ENCODE results near the gene RBPJ. TPM values are rescaled to one million over a fixed set of nuclear protein-coding genes. Genes with fewer than 3 reads are reported as not detected.

The RBPJ gene
- total RNA-seq, 2 experiments from 2014 or later, result 64.1 to 72.3 TPM

DNA sequence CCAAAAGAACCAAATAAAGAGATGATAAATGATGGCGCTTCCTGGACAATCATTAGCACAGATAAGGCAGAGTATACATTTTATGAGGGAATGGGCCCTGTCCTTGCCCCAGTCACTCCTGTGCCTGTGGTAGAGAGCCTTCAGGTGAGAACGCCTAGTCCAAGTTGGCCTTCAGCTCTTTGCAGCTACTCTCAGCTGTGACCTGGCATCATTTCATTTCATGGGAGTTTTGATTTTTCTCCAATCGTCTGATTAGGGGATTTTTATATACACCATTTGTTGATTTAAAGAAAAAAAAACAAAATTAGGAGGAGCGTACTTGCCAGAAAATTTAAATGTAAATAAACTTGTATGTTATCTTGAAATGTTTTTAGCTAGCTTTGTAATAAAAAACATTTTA lies 109.1 kb downstream of the RBPJ start:
- H3K4me1 ChIP-seq (ENCODE audit: insufficient read depth, low read length), result no peaks in the 10 kb centered on the region
- no peaks in the 10 kb centered on the region for H3K27me3 ChIP-seq (ENCODE audit: control insufficient read depth in 1 of 2, insufficient read depth in 2 of 2, low read length in 2 of 2)
- Mint-ChIP-seq H3K36me3 (ENCODE audit: low read depth) (peaks cover 91% of the 10 kb centered on the region), H3K4me1 (ENCODE audit: low read depth) (peaks cover 16% of the 10 kb centered on the region), H3K27me3 (no peaks in the 10 kb centered on the region), H3K27ac (no peak overlapping the region), H3K9me3 (no peaks in the 10 kb centered on the region), H3K4me3 (no peak overlapping the region)
- DNase-seq (no peak), ATAC-seq (ENCODE audit: poor library complexity) (no peak)
- H3K4me3 ChIP-seq (ENCODE audit: low read length), result no peak overlapping the region
- peaks cover 57% of the 10 kb centered on the region for H3K36me3 ChIP-seq (ENCODE audit: insufficient read depth, low read length)
- intact Hi-C loops (cut with DNase I, micrococcal nuclease), result no loop called here
- H3K9me3 ChIP-seq (ENCODE audit: control insufficient read depth in 1 of 2, insufficient read depth in 1 of 2, low read length in 2 of 2), result no peaks in the 10 kb centered on the region
- ChIA-PET POLR2A (no interaction called here), CTCF (no interaction called here)
- H3K27ac ChIP-seq (ENCODE audit: low read depth in 1 of 2, low read length in 2 of 2), result no peak overlapping the region
- TF ChIP-seq, protein P1, sequence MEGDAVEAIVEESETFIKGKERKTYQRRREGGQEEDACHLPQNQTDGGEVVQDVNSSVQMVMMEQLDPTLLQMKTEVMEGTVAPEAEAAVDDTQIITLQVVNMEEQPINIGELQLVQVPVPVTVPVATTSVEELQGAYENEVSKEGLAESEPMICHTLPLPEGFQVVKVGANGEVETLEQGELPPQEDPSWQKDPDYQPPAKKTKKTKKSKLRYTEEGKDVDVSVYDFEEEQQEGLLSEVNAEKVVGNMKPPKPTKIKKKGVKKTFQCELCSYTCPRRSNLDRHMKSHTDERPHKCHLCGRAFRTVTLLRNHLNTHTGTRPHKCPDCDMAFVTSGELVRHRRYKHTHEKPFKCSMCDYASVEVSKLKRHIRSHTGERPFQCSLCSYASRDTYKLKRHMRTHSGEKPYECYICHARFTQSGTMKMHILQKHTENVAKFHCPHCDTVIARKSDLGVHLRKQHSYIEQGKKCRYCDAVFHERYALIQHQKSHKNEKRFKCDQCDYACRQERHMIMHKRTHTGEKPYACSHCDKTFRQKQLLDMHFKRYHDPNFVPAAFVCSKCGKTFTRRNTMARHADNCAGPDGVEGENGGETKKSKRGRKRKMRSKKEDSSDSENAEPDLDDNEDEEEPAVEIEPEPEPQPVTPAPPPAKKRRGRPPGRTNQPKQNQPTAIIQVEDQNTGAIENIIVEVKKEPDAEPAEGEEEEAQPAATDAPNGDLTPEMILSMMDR (IDR thresholded peaks at IDR 0.05), result no peak

DNA sequence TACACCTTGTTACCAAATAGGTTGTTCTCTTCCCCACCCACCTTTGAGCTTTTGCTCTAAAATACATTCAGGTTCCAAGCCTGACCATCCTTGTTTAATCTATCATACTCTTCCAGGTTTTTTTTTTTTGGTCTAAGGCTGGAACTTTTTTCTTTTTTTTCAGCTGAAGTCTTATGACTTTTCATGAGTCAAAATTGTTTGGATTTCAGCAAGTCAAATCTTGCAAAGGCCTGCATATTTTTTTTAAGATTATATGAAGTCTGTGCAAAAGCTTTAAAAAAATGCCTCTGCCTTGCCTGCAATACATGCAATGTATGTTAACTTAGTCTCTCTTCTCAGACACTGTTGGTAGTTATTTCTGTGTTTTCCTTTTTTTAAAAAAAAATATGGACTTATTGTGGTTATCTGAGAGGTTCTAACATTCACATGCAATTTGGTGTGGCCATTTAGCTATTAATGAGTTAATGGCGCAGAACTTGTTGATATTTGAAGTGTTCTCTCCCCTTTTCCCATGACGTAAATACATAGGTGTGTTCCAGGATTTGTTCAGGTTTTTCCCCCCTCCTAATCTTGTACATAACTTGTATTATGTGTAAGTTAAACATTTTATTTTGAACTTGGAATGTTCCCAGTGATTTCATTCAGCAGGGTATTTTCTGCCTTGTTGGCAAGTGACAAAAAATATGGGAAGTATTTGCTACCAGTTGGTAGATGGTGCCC lies 110.8 kb downstream of the RBPJ start:
- H3K4me1 ChIP-seq (ENCODE audit: insufficient read depth, low read length), result no peaks in the 10 kb centered on the region
- Mint-ChIP-seq H3K27ac (no peak overlapping the region), H3K4me3 (no peak overlapping the region), H3K4me1 (ENCODE audit: low read depth) (peaks cover 12% of the 10 kb centered on the region), H3K36me3 (ENCODE audit: low read depth) (peaks cover 82% of the 10 kb centered on the region), H3K9me3 (no peaks in the 10 kb centered on the region), H3K27me3 (no peaks in the 10 kb centered on the region)
- no peaks in the 10 kb centered on the region for H3K9me3 ChIP-seq (ENCODE audit: control insufficient read depth in 1 of 2, insufficient read depth in 1 of 2, low read length in 2 of 2)
- H3K36me3 ChIP-seq (ENCODE audit: insufficient read depth, low read length), result peaks cover 43% of the 10 kb centered on the region
- H3K27me3 ChIP-seq (ENCODE audit: control insufficient read depth in 1 of 2, insufficient read depth in 2 of 2, low read length in 2 of 2), result no peaks in the 10 kb centered on the region
- DNase-seq, result no peak
- H3K4me3 ChIP-seq (ENCODE audit: low read length), result no peak overlapping the region
- no peak for ATAC-seq (ENCODE audit: poor library complexity)
- no peak overlapping the region for H3K27ac ChIP-seq (ENCODE audit: low read depth in 1 of 2, low read length in 2 of 2)
- ChIA-PET POLR2A (no interaction called here), CTCF (interaction anchor here (0.6 kb wide), 2 partner anchors 95 to 572 kb away, joined by 3 read pairs; no protein-coding TSS in a partner anchor)
- intact Hi-C loops (cut with DNase I, micrococcal nuclease), result no loop called here
- TF ChIP-seq, protein P1 (IDR thresholded peaks at IDR 0.05), result no peak

DNA sequence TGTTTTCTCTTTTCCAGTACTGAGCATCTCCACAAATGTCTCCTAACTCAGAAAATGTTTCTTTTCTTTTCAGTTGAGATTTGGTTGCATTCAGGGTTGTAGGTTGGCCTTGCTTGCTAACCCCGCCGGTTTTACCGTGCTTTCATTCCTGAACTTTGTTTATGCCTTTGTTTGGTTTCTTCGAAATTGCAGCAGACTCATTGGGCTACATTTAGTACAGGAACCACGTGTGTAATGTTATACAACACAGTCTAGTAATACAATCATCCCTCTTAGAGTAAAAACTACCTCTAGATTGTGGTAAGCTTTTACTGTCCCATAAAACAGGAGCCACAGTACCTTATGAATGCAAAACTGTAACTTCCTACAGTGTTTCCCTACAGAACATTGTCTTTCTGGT lies 111.6 kb downstream of the RBPJ start:
- Histone ChIP-seq H3K36me3 (ENCODE audit: insufficient read depth, low read length) (peaks cover 40% of the 10 kb centered on the region), H3K27me3 (ENCODE audit: control insufficient read depth in 1 of 2, insufficient read depth in 2 of 2, low read length in 2 of 2) (no peaks in the 10 kb centered on the region), H3K4me1 (ENCODE audit: insufficient read depth, low read length) (no peaks in the 10 kb centered on the region), H3K27ac (ENCODE audit: low read depth in 1 of 2, low read length in 2 of 2) (no peak overlapping the region), H3K9me3 (ENCODE audit: control insufficient read depth in 1 of 2, insufficient read depth in 1 of 2, low read length in 2 of 2) (no peaks in the 10 kb centered on the region), H3K4me3 (ENCODE audit: low read length) (no peak overlapping the region)
- POLR2A ChIA-PET, result no interaction called here
- CTCF ChIA-PET, result no interaction called here
- ATAC-seq (ENCODE audit: poor library complexity) (no peak), DNase-seq (no peak)
- Mint-ChIP-seq H3K27me3 (no peaks in the 10 kb centered on the region), H3K27ac (no peak overlapping the region), H3K4me3 (no peak overlapping the region), H3K9me3 (no peaks in the 10 kb centered on the region), H3K36me3 (ENCODE audit: low read depth) (peaks cover 82% of the 10 kb centered on the region), H3K4me1 (ENCODE audit: low read depth) (peaks cover 4% of the 10 kb centered on the region)
- intact Hi-C loops (cut with DNase I, micrococcal nuclease), result no loop called here
- TF ChIP-seq, protein P1 (IDR thresholded peaks at IDR 0.05), result no peak
